ENCODE measurements around the gene BTBD18. TPM values are rescaled to one million over a fixed set of nuclear protein-coding genes. Genes with fewer than 3 reads are reported as not detected.

BTBD18 gene
- total and polyA plus RNA-seq, 10 of the 15 experiments (the other 5 are each of a cell fraction or from before 2014, with no cell fraction given), result 0.05 to 0.58 (median 0.19) TPM; not detected in 6

DNA sequence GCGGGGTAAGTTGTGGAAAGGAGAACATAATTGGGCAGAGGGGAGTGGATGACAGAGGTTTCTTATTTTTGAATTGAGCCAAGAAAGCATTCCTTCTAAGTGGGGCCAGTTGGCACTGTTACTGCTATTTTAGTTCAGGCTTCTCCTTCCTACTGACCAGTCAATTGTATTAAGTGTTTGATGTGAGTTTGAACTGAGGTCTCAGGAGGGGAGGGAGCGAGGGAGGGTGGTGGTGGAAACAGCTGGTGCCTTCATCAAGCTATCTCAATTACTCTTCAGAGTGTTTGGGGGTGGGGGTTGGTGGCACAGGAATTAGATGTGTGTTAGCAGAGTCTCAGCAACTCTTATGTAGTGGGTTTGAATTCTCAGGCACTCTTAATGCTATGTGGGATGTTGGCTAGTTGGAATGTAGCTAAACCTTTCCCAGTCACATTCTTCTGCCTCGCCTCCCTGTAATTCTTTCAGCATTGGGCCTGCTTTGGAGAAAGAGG is 24.5 kb upstream of the BTBD18 start:
- ChIA-PET CTCF (interaction anchor here (1.3 to 10.8 kb wide), 3 partner anchors 13 to 25 kb away, joined by 3 to 69 read pairs (median 4); partner anchors contain the start of gene CTNND1), RAD21 (ENCODE audit: unreplicated experiment) (interaction anchor here (1.4 to 7.8 kb wide), 2 partner anchors 12 to 25 kb away, joined by 3 to 41 read pairs; no protein-coding TSS in a partner anchor), SMC1A (ENCODE audit: uncharacterized antibody, unreplicated experiment) (interaction anchor here (1.1 to 11.7 kb wide), 8 partner anchors 9 to 718 kb away, joined by 3 to 117 read pairs (median 4); partner anchors contain the start of genes BTBD18, CTNND1 and MED19), POLR2A (interaction anchor here (1.5 to 10.7 kb wide), 2 partner anchors 11 to 35 kb away, joined by 3 to 110 read pairs; partner anchors contain the start of genes CTNND1 and SELENOH)
- Histone ChIP-seq H3K4me2 (ENCODE audit: control insufficient read depth, insufficient read depth) (peak overlapping the region; percentile 11; the same call in 1 of the 2 replicates), H4K20me1 (ENCODE audit: control insufficient read depth, insufficient read depth) (no peaks in the 10 kb centered on the region), H3K4me3 (no peak overlapping the region), H3K9ac (ENCODE audit: control insufficient read depth, insufficient read depth, low read length) (no peak overlapping the region), H3K27me3 (replicated peaks in 1 of 2; ENCODE audit: control insufficient read depth in 2 of 2, insufficient read depth in 2 of 2, low read length in 1 of 2) (no peaks in the 10 kb centered on the region), H3K36me3 (ENCODE audit: control insufficient read depth in 2 of 2, insufficient read depth in 2 of 2, low read length in 1 of 2) (peaks cover 0 to 6% of the 10 kb centered on the region in 2 experiments; a peak in 1 of 4 replicates), H3K27ac (ENCODE audit: control insufficient read depth, insufficient read depth) (no peak overlapping the region), H3K79me2 (ENCODE audit: control insufficient read depth, insufficient read depth, low read length) (peaks cover 86% of the 10 kb centered on the region), H3K4me1 (ENCODE audit: control insufficient read depth, insufficient read depth, low read length) (peaks cover 16% of the 10 kb centered on the region), H2AFZ (ENCODE audit: control insufficient read depth, low read depth, low read length) (no peak overlapping the region), H3K9me3 (replicated peaks; ENCODE audit: control insufficient read depth, insufficient read depth, low read length) (no peaks in the 10 kb centered on the region)
- in situ Hi-C loops (cut with MboI) (no loop called here), intact Hi-C loops (cut with micrococcal nuclease; ENCODE audit: unreplicated experiment) (no loop called here)
- ATAC-seq (no peak), DNase-seq (ENCODE audit: low read depth, low spot score) (no peak), FAIRE-seq (no peak)
- BruUV-seq (replicated peaks), result no TSS peak
- TF ChIP-seq MLLT1 (IDR thresholded peaks at IDR 0.05), result no peak
- no peak for TF ChIP-seq RFX5 (IDR thresholded peaks at IDR 0.05; ENCODE audit: low read depth, low read length)
- no peak for TF ChIP-seq FOXK2 (IDR thresholded peaks at IDR 0.05)
- TF ChIP-seq HDAC2 (IDR thresholded peaks at IDR 0.05), result no peak
- no peak for TF ChIP-seq TCF12 (IDR thresholded peaks at IDR 0.05; ENCODE audit: low read depth, low read length)
- no peak for TF ChIP-seq ZNF207 (IDR thresholded peaks at IDR 0.05; ENCODE audit: borderline replicate concordance)
- TF ChIP-seq PAX8 (IDR thresholded peaks at IDR 0.05), result no peak
- WGBS (ENCODE audit: insufficient coverage, insufficient replicate concordance, low lambda C conversion rate, missing lambda C conversion rate), result 90% methylated on average over 3 of the region's 3 CpGs
